Stimulated activated CD4-positive, alpha-beta T cell treated with anti-CD3 and anti-CD28 coated beads, Interleukin-4, amount 100 ng/mL, for 4 hours (primary cell): ENCODE data around the gene IFNLR1.

Source experiments
- DNase-seq, 2 experiments: peaks; one replicate each; pipeline ENCODE4 v3.0.0-alpha.2; 2020

Gene IFNLR1

DNA sequence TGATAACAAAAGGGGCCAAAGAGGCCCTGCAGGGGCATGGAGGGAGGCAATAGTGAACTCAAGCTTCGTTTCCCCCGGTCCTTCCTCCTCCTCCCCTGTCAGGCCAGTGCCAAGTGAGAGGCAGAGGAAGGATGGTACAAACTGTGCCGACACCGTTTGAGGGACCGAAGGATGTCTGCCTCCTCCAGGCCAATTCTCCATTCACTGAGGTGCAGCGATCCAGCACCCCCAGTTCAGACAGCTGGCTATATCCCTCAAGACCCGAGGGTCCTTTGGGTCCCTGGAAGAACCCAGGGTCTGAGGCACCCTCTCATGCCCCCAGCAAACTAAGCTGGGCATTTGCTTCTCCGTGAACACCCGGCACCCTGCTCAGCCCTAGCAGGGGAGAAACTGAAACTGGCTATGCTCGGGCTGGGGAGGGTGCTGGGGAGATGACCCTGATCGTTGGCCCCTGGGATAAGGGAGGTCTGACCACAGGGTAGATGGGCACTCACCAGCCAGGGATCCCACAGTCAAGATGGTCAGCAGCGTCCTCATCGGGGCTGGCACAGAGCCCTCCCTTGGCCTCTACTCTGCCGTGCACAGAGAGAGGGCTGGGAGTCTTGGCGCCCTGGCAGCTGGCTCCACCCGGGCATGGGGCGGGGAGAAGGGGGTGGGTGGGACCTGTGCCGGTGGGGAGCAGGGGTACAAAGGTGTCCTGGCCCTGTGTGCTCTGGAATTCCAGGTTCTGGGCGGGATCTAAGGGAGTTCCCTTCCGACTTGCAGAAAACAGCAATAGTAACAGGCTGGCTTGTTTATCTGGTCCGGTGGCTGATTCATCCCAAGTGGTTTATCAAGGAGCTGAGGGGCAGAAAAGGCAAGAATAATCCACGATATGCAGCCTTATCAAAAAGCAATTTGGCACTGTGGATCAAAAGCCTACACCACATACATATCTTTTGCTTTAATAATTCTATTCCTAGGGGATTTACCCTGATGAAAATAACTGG is 44.2 kb downstream of the IFNLR1 start, which contains the start of gene IL22RA1:
Gene IL22RA1, minus strand, starts transcription at position 595 of the 989 bp plus-strand sequence. Its CDS starts 58 bp downstream, at position 537.
- no peak for DNase-seq

DNA sequence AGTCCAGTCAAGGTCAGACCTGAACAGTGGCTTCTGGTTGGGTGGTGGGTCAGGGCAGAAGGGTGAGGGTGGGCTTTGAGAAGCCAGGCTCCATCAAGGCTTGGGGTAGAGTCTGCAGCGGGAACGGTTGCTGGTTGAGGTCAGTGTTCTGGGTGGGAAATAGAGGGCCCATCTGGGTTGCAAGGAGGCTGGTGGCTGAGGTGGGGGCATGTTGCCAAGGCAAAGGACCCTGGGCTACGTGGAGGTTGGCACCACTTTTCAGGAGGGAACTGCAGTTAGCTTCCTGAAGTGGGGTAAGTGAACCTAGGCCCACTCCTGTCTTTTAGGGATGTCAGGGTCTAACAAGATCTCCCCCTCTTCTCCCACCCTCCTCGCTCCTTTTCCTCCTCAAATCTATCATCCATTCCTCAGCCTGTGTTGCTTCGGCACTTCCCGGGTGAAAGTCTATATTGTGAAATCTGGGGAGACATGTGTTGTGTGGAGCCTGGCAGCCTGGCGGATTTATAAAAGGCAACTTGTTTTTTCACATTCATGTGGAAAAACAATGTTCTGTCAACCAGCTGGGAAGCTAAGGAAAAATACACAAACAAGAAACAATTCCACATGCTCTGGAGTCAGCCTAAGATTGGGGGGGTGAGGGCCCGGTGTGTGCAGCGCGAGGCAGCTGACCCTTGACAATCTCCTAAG is 45.6 kb downstream of the IFNLR1 start:
- no peak for DNase-seq

- DNase-seq, result no peak
Measured at GRCh38 chr1:24140741-24141181, 46.3 kb downstream of the IFNLR1 start.

- DNase-seq, result no peak
Measured at GRCh38 chr1:24139841-24140425, 47.2 kb downstream of the IFNLR1 start.

- DNase-seq, result no peak
Measured at GRCh38 chr1:24139222-24139489, 47.9 kb downstream of the IFNLR1 start.

- DNase-seq, result no peak
Measured at GRCh38 chr1:24138476-24139221, 48.4 kb downstream of the IFNLR1 start.

- no peak for DNase-seq
Measured at GRCh38 chr1:24136956-24137539, 50.0 kb downstream of the IFNLR1 start.

GRCh38 chr1:24134376-24134775 is 52.7 kb downstream of the IFNLR1 start:
- no peak for DNase-seq

GRCh38 chr1:24133819-24134218 is 53.3 kb downstream of the IFNLR1 start:
- DNase-seq, result no peak

- no peak for DNase-seq
Measured at GRCh38 chr1:24130385-24130784, 56.7 kb downstream of the IFNLR1 start.

GRCh38 chr1:24127801-24128363 is 59.2 kb downstream of the IFNLR1 start:
- no peak for DNase-seq

GRCh38 chr1:24127134-24127800 is 59.8 kb downstream of the IFNLR1 start:
- no peak for DNase-seq

DNA sequence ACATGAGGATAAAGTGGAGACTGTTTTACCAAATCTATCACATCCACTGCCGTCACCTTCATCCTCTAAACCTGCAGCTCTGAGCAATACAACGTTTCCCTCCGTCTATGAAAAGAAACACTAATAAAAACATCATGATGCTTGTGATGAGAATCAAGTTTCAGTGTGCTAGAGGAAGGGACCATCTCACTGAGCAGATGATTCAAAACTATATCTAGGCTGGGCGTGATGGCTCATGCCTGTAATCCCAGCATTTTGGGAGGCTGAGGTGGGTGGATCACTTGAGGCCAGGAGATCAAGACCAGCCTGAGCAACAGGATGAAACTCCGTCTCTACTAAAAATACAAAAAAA is 60.4 kb downstream of the IFNLR1 start:
- DNase-seq, result no peak

DNA sequence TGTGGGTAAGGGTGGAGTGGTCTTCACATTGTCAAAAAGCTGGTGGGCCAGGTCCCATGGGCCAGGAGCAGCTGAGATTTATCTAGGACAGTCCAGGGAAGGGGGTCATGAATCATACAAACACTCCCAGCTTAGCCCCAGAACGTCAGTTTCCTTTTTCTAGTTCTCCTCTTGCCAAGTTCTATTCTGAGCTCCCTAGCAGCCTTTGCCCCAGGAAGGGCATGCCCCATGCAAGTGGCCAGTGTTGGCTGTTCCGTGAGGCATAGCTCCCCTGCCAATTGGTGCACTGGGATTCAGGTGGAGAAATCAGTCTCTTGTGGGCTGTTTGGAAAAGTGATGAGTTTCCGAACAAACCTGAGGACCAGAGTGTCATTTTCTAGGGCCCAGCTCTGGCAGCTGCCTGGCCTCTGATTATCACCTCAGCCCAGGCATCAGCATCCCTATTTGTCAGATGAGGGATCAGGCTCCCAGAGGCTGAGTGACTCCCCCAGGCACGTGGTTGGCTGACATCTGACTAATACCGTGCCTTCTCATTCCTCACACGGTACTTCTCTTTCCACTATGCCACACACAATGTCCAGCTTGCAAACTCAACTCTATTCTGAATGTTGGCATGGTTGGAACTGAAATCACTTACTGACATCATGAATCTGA is 60.9 kb downstream of the IFNLR1 start:
- no peak for DNase-seq

DNA sequence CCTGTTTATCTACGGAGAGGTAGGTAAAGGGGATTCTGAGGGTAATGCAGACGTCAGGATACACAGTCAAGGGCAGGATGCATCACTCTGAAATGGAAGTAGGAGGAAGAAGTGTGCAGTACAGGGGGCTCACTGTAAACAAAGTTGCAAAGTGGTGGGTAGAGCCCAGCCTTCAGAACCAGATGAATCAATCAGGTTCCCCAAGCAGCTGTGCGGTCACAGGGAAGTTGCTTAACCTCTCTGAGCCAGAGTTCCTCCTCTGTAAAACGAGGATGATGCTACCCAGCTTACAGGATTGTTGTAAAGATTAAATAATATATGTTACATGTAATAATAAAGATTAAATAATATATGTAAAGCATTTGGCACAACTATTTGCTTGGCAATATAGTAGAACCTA is 61.6 kb downstream of the IFNLR1 start:
- no peak for DNase-seq

DNA sequence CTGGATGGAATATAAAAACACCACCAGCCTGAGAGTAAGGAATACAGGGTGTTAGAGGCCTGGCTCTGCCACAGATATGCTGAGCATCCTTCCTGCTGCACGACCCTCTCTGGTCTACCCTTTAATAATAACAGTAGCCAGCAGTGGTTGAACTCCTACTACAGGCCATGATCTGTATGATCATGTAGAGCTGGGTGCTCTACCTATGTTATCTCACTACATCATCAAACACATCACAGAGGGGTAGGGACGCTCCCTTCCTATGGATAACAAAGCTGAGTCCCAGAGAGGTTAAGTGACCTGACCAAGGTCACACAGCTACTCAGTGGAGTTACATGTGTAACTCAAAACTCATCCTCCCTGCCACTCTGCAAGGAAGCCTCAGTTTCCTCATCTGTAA is 62.1 kb downstream of the IFNLR1 start:
- no peak for DNase-seq

DNA sequence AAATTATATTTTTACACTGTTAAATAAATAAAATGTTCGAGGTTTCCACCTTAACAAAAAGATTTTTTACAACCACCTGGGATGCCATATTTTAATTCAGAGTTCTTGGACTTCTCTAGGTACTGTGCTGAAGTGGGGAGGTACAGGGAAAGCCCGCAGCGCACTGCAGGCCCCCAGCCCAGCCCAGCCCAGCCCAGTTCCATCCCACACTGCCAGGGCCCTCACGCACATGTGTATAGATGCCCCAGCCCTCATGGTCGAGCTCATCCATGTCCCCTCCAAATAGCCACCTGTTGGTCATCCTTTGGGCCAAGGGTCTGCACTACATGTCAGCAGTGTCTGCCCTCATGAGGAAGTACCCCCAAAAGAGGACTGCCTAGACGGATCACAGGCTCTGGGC is 63.5 kb downstream of the IFNLR1 start:
- no peak for DNase-seq

DNA sequence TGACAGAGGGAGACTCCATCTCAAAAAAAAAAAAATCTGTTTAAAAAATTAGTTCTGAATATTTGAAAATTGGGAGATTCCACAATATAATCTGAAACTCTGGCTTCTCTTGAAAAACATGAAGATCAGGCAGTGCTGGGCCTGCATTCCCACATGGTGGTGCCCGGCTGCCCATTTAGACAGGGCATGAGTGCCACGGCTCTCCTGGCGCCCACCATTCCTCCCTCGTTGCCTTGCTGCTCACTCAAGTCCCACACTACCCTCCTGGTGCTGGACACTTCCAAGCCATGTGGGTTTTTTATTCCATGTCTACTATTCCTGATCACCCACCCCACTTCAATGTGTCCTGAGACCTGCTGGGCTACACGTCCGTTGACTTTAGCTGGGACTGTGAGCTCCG is 64.3 kb downstream of the IFNLR1 start:
- DNase-seq, result no peak

DNA sequence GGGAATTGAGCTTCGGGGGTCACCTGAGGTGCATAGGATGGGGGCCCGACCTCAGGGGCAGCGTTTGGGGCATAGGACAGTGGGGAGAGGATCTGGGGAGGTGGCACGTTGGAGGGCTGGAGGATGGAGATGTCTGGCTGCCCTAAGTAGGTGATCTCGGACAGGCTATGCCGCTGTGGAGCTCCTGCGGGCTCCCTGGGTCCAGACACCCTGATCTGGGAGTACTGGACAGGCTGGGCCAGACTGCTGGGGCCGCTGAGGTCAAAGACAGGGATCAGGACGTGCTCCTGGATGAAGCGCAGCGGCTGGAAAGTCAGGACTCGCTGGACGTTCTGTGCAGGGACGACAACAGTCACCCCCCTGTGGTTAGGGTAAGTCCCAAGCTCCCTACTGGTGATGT is 65.7 kb downstream of the IFNLR1 start:
- DNase-seq, result no peak

- DNase-seq, result no peak
Measured at GRCh38 chr1:24120965-24121364, 66.1 kb downstream of the IFNLR1 start.
